ENCODE data around the gene NCOA7. TPM values are rescaled to one million over a fixed set of nuclear protein-coding genes. Genes with fewer than 3 reads are reported as not detected.
"Not testable (repeated sequence)": the region's sequence is repeated elsewhere in the genome, so short reads cannot be mapped to it uniquely, and the experiment has no call there.

The NCOA7 gene
- total RNA-seq, 6 experiments from 2014 or later, result 27.1 to 29.3 (median 28.6) TPM

DNA sequence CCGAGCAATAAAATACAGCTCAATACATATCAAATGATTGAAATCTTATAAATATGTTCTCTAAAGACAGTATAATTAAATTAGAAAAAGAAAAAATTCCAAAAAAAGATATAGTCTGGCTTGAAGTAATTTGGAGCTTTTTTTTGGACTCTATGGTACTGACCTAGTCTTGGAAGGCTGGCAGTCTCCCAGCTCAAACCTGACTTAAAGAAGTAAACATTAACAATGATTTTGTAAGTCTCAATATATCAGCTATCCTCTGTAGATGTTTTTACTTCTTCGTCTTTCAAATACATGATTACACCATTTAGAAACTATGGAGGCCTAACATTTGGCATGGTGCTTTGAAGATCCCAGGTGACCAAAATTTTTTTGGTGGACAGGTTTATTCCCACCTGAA, 180.0 kb downstream of the NCOA7 start:
- no peak for TF ChIP-seq CTCF (IDR thresholded peaks at IDR 0.05)
- H3K9me3 Mint-ChIP-seq, result no peaks in the 10 kb centered on the region
- H3K4me3 Mint-ChIP-seq, result no peak overlapping the region
- no peak overlapping the region for H3K27ac Mint-ChIP-seq
- H3K27me3 Mint-ChIP-seq (ENCODE audit: insufficient read depth), result no peaks in the 10 kb centered on the region
- no peak for DNase-seq
- H3K4me1 Mint-ChIP-seq (ENCODE audit: low read depth), result peaks cover 7% of the 10 kb centered on the region; the same call in 1 of the 2 replicates
- peaks cover 5% of the 10 kb centered on the region; the same call in 1 of the 2 replicates for H3K36me3 Mint-ChIP-seq (ENCODE audit: low read depth)

DNA sequence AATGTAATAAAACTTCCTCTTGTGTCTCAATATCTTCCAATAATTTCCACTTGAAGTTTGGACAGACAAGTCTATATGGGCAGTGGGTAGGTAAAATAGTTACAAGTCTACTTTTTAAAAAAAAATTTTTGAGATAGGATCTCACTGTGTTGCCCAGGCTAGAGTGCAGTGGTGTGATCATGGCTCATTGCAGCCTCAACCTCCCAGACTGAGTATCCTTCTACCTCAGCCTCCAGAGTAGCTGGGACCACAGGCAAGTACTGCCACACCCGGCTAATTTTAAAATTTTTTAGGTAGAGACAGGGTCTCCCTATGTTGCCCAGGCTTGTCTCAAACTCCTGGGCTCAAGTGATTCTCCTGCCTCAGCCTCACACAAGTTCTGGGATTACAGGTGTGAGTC, 181.7 kb downstream of the NCOA7 start:
- not testable (repeated sequence) for H3K4me1 Mint-ChIP-seq (ENCODE audit: low read depth); H3K4me3 Mint-ChIP-seq; H3K27me3 Mint-ChIP-seq (ENCODE audit: insufficient read depth); H3K9me3 Mint-ChIP-seq; H3K36me3 Mint-ChIP-seq (ENCODE audit: low read depth); DNase-seq; H3K27ac Mint-ChIP-seq

- Mint-ChIP-seq H3K36me3 (ENCODE audit: low read depth) (no peaks in the 10 kb centered on the region), H3K4me1 (ENCODE audit: low read depth) (no peaks in the 10 kb centered on the region), H3K9me3 (no peaks in the 10 kb centered on the region), H3K27ac (no peak overlapping the region), H3K27me3 (ENCODE audit: insufficient read depth) (no peaks in the 10 kb centered on the region), H3K4me3 (no peak overlapping the region)
- peak; percentile 59 for DNase-seq
- TF ChIP-seq CTCF (IDR thresholded peaks at IDR 0.05), result peak; percentile 84
Observed at GRCh38 chr6:125974214-125974866, 183.6 kb downstream of the NCOA7 start.

DNA sequence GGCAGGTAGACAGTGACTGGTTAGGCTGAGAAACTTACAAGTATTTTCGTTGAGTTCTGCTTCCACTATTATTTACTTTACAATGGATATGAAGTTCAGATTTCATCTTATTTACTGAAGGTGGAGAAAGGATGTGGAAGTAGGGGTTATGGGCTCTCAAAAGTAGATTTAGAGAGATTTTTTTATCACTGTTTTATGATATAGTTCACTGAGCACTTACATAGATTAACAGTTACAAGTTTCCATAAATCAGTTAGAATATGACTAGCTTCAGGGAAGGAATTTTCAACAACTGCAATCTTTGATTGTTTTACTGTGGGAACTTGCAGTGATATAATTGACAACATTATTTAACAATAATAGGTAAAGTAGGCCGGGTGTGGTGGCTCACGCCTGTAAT, 188.3 kb downstream of the NCOA7 start:
- H3K4me3 Mint-ChIP-seq, result no peak overlapping the region
- no peak for TF ChIP-seq CTCF (IDR thresholded peaks at IDR 0.05)
- no peak overlapping the region for H3K27ac Mint-ChIP-seq
- no peak for DNase-seq
- H3K9me3 Mint-ChIP-seq, result no peaks in the 10 kb centered on the region
- no peaks in the 10 kb centered on the region for H3K36me3 Mint-ChIP-seq (ENCODE audit: low read depth)
- no peaks in the 10 kb centered on the region for H3K4me1 Mint-ChIP-seq (ENCODE audit: low read depth)
- H3K27me3 Mint-ChIP-seq (ENCODE audit: insufficient read depth), result no peaks in the 10 kb centered on the region

Other genes starting within 250 kb of the NCOA7 start
- gene HEY2, start 41.3 kb upstream of the NCOA7 start, total RNA-seq (2021; fragmentation: NEBNext Ultra II Directional; extraction: Animal tissue kit (Norgen Biotek cat#: 25700)), result not detected
- 10 to 100 TPM; 11.0 to 14.4 (median 12.3) TPM for gene HINT3, start 165.8 kb downstream of the NCOA7 start, total RNA-seq (2021; fragmentation: NEBNext Ultra II Directional; extraction: Animal tissue kit (Norgen Biotek cat#: 25700))
- gene TRMT11, start 195.6 kb downstream of the NCOA7 start, total RNA-seq (2021; fragmentation: NEBNext Ultra II Directional; extraction: Animal tissue kit (Norgen Biotek cat#: 25700)), result 10 to 100 TPM; 12.8 to 20.7 (median 15.2) TPM

Data from HFFc6 (cell line).